Dedifferentiated amniotic fluid mesenchymal stem cell (primary cell): ENCODE data around the gene SLC35G2.
"Not testable (repeated sequence)": the region's sequence is repeated elsewhere in the genome, so short reads cannot be mapped to it uniquely, and the experiment has no call there.

Experiments
- DNase-seq: peaks from one replicate; pipeline ENCODE4 v3.0.0-alpha.2; 2016; ENCODE audit errors: extremely low spot score

The SLC35G2 gene

GRCh38 chr3:136885357-136886213, 66.7 kb downstream of the SLC35G2 start:
- DNase-seq = no peak

- DNase-seq = no peak
These were observed 71.0 kb downstream of the SLC35G2 start for GRCh38 chr3:136889947-136890346.

GRCh38 chr3:136891934-136892855, 73.3 kb downstream of the SLC35G2 start:
- no peak for DNase-seq

GRCh38 chr3:136893848-136894443, 75.0 kb downstream of the SLC35G2 start:
- no peak for DNase-seq

- DNase-seq = not testable (repeated sequence)
These were observed 78.2 kb downstream of the SLC35G2 start for GRCh38 chr3:136897171-136897570.

GRCh38 chr3:136898549-136898948, 79.6 kb downstream of the SLC35G2 start:
- DNase-seq = no peak

- no peak for DNase-seq
These were observed 80.0 kb downstream of the SLC35G2 start for GRCh38 chr3:136898954-136899353.

GRCh38 chr3:136899622-136900158, 80.8 kb downstream of the SLC35G2 start:
- no peak for DNase-seq

GRCh38 chr3:136900694-136901093, 81.8 kb downstream of the SLC35G2 start:
- DNase-seq = not testable (repeated sequence)

GRCh38 chr3:136901391-136901790, 82.5 kb downstream of the SLC35G2 start:
- DNase-seq = no peak

- not testable (repeated sequence) for DNase-seq
These were observed 83.6 kb downstream of the SLC35G2 start for GRCh38 chr3:136902530-136902929.

GRCh38 chr3:136903899-136904298, 85.0 kb downstream of the SLC35G2 start:
- no peak for DNase-seq

- DNase-seq = no peak
These were observed 85.8 kb downstream of the SLC35G2 start for GRCh38 chr3:136904746-136905145.
